DMS114 treated with DMSO at 0.1 percent for 48 hours (cell line): ENCODE results near the gene PIK3R1.

Experiments
- DNase-seq: peaks from one replicate; lab custom pipeline; 2025; ENCODE audit not compliant: unreplicated experiment; lab: John Stamatoyannopoulos, UW

PIK3R1 gene

DNA sequence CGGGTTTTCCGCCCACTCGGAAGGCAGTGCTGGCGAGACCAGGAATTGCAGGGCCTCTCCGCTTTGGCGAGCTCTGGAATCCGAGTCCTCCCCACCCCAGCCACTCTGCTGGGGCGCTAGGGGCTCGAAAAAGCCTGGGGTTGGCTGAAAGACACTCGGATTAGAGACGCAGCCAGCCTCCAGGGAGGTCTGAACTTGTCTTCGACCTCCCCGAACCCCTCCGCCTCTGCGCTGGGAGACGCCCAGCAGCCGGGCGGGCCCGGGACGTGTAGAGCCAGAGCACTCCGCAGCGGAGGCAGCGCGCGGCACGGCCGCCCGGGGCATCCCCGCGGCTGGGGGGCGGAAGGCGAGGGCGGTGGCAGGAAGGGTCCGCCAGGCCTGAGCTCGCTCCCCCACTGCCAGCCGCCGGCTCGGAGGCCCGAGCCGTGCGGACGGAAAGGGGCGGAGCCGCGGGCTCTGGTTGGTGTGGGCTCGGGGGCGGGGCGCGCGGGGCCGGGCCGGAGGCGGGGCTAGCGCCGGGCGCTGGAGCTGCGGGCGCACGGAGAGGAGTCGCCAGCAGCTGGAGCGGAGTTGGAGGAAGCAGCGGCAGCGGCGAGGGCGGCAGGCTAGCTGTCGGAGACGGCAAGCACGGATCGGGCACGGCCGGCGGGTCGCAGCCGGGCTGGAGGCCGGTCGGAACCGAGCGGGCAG, at the start of gene PIK3R1:
PIK3R1 (plus strand) TSS at position 549 of the 690 bp plus-strand sequence. CDS start 10,920 bp downstream, outside the sequence.
- peak; percentile 75 for DNase-seq

DNA sequence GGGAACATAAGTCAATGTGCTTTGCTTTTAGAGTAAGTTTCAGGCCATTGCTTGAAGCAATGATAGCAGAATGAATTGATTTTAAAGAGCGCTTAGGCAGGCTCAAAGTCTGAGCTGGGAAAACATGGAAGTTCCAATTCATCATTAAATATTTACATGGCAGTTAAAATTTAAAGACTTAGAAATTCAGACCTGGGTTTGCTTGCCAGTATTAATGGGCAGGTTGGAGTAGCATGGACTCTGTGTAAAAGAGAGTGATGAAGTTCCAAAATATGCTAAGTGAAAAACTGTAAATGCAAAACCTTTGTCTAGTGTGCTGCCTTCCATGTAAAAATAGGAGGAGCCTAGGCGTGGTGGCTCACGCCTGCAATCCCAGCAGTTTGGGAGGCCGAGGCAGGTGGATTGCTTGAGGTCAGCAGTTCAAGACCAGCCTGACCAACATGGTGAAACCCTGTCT, 48.3 kb upstream of the PIK3R1 start:
- DNase-seq: no peak

DNA sequence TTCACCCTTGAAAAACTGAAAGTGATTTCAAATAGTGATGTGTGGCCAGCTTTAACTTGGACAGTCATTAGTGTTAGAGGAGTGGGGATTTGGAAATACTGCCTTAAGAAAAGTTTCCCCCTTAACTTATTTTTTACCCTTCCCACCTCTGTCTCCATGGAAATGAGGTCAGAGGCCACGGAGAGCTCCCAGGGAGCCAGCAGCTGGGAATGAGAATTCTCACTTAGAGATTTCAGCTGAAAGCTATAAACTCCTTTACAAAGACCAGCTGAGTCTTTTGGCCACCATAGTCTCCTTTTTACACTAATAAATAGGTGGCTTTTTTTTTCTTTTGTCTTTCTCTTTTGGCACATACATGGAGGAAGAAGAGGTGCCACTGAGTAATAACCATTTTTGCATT, 45.7 kb upstream of the PIK3R1 start:
- no peak for DNase-seq

DNA sequence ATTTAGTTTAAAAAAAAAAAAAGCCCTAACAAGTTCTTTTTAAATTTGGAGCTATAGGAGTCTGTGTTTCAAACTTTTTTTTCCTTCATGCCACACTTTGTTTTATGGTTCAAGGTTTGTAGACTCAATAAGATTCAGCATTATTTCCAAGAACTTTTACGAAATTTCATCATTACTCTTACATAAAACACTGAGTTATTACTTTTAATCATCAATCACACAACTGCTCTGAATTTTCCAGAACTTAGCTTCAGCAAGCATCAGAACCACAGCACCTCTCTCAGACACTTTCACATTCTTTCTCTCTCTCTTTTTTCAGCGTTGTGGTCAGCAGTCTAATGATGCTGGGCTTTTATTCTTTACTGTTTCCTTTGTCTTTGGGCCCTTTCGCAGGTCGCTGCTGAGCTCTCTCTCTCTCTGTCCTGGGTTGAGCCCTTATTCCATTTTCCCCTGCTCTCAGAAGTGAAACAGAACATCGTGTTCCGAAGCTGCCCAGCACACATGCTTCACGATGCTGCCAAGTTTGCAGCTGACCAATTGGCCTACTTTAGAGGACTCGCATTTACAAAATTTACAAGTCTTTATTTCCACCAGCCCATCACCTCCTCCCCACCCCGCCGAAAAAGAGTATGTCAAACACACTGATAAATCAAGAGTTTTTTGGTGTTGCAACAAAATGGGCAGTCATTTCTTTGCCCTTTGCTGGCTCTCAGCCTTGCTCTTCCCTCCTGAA, 44.6 kb upstream of the PIK3R1 start:
- DNase-seq: no peak

DNA sequence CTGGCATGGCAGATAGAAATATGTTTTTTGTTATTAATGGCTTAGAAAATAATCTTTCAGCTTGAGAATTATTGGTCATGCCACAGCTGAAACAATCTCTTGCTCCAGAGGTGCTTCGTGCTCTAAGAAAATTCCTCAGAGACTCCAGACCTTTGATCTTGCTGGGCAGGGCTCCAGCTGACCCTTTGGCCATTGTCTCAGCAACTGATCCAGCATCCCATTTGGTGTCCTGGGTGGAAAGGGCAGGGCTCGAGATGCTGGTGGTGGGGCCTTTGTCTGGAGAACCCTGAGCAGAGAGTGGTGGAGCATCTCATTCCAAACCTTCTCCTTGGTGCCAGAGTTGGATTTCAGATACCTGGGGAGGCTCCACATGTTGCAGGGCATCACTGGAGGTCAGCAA, 43.2 kb upstream of the PIK3R1 start:
- no peak for DNase-seq

DNA sequence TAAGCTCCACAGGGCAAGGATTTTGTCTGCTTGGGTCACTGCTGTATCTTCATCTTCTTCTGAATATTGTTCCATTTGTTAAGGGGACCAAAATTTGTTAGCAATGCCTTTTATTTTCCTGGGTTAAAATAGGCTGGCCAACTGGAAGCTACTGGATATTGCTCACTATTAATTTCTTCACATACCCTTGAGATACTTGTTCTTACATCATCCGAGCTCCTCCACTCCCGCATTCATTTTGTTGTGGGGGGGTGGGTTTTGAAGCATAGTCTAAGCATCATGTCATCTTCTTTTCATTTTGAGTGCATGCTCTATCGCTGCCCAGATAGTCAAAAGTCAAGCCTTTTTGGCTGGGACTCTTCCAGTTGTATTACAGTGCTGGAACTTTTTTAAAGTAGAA, 42.5 kb upstream of the PIK3R1 start:
- DNase-seq: no peak

DNA sequence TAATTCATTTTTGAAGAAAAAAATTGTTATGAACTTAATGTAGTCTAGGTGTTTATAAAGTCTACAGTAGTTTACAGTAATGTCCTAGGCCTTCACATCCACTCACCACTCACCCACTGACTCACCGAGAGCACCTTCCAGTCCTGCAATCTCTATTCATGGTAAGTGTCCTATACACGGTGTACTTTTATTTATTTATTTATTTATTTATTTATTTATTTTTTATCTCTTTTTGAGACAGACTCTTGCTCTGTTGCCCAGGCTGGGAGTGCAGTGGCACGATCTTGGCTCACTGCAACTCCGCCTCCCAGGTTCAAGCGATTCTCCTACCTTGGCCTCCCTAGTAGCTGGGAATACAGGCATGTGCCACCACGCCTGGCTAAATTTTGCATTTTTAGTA, 39.3 kb upstream of the PIK3R1 start:
- DNase-seq: no peak

DNA sequence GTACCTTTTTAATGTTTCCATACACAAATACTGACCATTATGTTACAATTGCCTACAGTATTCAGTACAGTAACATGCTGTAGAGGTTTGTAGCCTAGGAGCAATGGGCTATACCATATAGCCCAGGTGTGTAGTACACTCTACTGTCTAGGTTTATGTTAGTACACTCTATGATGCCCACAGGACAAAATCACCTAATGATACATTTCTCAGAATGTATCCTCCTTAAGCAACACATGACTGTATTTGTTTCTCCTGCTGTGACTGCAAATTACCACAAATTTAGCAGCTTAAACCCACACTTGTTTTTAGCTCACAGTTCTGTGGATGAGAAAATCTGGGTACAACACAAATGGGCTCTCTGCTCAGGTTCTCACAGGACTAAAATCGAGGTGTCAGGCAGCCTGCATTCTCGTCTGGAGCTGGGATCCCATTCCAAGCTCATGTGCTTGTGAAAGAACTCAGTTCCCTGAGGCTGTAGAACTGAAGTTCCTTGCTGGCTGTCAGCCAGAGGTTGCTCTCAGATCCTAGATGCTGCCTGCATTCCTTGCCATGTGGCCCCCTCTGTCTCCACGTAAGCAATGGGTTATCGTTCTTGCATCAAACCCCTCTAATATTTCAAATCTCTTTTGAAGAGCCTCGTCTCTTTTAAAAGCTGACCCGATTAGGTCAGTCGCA, 38.6 kb upstream of the PIK3R1 start:
- DNase-seq: no peak

DNA sequence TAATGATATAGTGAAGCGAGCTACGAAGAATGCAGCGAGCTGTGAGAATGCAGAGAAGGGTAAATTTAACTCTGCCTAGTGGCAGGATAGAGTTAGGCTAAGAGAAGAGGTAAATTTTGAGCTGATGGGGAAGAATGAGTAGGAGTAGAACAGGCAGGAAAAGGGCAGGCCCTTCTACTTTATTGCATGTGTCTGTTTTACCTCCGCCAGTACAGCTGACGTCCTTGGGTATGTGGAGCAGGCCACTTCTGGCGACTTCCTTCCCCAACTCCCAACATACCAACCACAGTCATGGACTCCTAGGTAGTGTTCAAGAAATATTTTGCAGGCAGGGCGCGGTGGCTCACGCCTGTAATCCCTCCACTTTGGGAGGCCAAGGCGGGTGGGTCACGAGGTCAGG, 37.9 kb upstream of the PIK3R1 start:
- no peak for DNase-seq

DNA sequence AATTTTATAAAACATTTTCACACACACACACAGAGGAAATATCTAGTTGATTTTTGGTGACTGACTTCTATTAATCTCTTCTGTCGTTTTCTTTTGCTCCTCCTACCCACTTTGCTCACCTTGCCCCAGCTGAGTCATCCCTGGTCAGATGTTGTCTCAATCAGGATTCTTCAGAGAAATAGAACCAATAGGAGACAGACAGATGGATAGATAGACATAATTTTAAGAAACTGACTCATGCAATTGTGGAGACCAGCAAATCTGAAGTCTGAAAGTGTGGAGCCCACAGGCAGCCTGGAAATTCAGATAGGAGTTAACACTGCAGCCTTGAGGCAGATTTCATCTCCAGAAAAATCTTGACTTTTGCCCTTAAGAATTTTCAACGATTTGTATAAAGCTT, 37.0 kb upstream of the PIK3R1 start:
- no peak for DNase-seq

DNA sequence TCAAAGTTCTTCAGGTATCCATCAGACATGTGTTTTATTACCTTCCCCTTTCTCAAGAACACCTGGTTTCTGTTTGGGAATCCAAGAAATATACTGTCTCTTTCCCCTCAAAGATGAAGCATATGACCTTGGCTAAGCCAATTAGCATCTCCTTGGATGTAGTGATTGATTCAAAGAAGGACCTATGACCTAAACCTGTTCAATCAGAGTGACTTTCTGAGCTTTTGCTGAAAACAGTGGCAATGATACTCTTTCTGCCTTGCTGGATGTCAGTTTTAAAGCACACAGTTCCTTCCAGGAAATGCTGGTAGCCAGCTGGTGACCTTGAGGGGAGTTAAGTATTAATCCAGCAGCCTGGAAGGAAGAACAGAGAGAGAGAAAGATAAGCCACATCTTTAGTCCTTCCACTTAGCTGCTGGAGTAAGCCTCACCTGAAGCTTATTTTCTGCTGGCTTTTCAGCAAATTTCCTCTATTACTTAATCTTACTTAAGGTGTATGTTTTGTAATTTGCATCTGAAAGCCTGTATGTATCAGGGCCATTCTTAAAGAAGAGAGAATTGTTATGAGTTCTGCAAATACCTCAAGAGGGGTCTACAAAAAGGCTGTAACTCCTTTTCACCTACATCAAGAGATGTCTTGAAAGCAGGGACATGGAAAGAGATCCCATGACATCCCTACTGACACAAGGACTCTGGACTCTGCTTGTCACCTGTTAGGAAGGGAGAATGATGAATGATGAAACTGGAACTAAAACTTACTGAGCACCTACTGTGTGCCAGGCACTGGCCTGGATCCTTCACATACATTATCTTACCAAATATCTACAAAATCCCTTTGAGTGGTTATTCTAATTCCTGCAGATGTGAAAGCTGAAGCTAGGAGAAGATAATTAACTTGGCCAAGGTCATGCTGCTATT, 35.2 kb upstream of the PIK3R1 start:
- no peak for DNase-seq

DNA sequence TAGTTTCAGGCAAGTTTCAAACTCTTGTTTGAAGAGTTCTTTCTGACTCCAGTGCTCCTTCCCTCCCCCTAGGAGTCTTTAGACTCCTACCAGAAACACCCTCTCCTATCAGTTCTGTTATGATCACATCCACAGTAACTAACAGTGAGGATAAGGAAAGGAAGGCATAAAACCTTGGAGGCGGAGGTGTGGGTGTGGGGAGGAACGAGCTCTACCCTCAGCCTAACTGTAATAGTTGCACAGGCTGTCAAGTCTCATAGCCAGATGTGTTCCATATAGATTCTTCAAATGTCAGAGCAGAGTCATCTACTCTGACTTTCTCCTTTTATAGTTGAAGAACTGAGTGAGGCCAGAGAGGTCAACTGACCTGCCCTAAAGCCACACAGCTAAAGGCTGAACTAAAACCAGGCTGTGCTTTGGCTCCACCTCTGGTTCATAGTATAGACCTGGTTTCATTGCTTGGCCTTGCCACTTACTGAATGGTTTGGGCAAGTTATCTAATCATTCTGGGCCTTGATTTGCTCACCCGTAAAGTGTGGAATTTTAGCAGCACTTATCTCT, 34.4 kb upstream of the PIK3R1 start:
- no peak for DNase-seq

DNA sequence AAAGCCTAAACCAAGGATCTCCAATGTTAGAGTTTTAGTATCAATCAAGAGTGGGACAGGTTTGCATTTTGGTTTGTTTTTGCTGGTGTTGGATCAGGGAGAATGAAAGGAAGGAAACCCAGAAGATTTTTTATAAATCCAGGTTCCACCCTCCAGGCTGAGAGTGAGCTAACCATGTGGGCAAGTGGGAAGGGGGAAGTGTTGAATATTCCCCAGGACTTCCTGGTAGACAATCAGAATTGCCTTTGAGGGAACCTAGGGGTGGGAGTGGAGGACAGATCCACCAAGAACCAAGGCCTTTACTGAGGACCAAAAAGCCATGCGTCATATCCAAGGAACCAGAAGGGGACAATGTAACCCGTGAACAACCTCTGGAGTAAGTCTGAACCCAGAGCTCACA, 33.5 kb upstream of the PIK3R1 start:
- no peak for DNase-seq

DNA sequence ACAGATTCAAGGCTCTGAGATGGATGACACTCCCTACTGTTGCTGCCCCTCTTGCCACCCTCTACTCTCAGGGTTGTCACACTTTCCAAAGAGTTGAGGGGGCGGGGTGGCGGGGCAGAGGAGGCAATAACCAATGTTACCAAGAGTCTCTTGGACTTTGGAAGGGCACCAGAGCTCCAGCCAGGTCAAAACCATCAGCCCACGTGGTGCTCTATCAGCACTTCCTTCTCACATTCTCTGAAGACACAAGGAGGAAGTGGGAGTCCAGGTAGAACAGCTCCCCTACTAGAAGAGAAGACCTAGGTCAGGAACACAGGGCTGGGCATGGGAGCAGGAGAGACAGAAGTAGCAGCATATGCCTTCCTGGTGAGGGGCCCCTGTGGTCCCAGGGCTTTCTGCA, 33.0 kb upstream of the PIK3R1 start:
- DNase-seq: no peak

DNA sequence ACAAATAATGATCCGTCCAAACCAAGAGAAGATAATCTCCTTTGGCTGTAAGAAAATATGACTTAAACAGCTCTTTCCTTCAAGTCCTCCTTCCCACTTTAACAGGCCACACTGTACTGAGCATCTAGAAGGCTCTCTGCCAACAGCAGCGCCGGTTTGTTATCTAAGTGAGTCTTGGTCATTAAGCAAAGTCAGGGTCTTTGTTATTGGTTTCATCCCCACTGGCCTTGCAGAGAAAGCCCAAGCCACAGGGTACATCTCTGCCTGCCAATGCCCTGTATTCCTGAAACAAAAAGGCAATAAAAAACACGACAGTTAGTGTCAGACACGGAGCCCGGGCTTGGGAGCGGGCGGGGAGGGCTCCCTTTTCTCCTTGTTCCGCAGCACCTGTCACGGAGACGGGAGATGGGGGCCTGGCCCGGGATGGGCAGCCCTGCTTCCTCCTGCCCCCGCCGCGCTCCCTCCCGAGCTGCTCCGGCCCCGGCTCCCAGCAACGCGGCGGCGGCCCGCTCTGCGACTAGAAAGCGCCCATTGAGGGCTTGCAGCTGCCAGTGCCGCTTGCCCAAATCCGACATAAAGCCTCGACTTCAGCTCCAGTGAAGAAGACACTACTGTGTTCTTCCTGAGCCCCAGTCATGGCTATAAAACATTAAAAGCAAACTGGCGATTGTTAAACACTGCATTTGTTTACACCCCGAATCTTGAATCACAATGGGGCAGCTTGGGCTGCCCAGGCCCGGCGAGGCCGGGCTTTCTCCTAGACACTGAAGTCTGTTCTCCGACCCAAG, 28.1 kb upstream of the PIK3R1 start:
- no peak for DNase-seq

DNA sequence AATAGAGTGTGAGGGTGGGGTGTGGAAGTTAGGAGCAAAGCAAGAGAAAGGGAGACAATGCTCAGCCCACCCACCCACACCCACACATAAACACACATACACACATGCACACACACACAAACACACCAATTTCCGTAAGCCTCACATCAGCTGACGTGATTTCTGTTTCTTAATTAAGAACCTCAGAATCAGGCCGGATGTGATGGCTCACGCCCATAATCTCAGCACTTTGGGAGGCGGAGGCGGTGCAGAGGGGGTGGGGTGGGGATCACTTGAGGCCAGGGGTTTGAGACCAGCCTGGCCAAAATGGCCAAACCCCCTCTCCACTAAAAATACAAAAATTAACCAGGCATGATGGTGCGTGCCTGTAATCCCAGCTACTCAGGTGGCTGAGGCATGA, 26.4 kb upstream of the PIK3R1 start:
- DNase-seq: no peak

DNA sequence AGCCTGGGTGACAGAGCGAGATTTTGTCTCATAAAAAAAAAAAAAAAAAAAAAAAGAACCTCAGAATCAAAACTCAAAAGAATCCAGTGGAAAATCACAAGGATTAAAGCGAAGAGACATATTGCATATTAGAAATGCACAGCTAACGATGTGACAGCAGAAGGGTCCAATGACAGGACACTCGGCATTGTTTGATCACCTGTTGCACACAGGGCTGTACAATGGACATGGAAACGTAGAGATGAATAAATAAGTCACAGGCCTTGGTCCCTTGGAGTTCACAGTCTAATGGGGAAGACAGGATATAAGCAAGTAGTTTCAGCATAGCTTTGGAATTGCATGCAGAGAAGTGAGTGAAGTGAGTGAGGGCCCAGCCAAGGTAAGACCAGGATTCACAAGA, 25.9 kb upstream of the PIK3R1 start:
- DNase-seq: no peak

DNA sequence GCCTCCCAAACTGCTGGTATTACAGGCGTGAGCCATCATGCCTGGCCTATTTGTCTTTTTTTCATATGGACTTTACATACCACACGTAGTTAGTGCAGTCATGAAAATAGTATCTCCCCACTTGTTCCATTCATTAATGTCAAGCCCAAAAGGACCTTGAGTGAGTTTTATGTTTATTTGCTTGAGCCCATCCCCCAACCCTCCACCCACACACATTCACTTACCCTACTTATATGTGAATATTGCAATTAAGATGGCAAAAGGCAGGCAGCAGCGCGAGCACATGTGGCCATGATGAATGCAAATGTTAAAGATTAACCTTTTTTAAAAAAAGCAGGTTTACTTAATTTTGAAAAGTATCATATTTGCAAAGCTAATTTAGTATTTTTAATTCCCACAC, 24.9 kb upstream of the PIK3R1 start:
- DNase-seq: no peak

DNA sequence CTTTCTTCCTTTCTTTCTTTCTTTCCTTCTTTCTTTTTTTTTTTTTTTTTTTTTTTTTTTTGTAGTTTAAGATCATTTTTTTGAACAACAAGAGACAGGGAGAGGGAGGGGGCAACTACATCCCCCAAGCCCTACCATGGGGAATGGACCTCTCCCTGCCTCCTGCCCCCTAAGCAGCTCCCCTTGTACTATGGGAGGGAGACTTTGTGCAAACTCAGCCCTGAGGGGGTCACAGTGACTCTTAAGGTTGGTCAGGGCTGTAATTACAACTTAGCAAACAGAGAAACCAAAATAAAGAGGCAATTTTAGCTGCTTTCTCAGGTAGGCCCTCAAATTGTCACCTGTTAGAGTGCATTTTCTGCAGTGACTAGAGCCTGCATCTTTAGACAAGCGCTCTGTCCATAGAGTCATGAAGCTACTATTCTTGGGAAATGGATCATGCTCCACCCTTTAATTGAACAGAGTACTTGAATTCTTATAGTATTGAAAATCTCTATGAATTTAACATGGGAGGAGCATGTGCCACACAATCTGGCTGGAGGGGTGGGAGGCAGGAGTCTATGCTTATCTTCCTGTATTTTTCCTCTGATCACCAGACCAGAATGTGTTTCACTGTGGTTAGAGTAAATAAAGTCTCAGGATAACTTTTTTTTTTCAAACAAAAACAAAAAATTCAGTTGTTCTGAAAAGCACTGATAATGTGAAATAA, 24.3 kb upstream of the PIK3R1 start:
- no peak for DNase-seq
